Hypothalamus (tissue), 51 donors: Measurements from ENCODE around the gene SMIM7.
"Not testable (repeated sequence)": the region's sequence is repeated elsewhere in the genome, so short reads cannot be mapped to it uniquely, and the experiment has no call there.

Experiments
- DNase-seq, 51 donors: peaks; one replicate each; lab custom pipeline; 2025; lab: John Stamatoyannopoulos, UW

SMIM7 gene

DNA sequence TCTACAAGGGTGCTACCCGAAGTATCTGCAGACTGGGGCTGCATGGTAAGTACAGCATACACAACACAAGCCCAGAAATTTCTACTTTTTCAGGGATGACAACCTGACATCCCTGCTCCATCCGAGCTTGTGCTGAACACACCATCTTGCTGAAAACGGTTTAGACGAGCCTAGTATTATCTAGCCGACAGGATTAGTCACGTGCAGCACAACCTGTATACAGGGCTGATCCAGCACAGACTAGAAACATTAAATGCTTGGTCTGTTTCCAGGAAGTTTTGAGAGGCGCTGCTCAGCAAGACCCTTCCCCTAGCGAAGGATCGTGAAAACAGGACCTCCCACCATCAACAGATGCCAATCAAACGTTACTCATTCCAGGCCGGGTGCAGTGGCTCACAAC lies 4.2 kb downstream of the SMIM7 start:
- no peak for DNase-seq

DNA sequence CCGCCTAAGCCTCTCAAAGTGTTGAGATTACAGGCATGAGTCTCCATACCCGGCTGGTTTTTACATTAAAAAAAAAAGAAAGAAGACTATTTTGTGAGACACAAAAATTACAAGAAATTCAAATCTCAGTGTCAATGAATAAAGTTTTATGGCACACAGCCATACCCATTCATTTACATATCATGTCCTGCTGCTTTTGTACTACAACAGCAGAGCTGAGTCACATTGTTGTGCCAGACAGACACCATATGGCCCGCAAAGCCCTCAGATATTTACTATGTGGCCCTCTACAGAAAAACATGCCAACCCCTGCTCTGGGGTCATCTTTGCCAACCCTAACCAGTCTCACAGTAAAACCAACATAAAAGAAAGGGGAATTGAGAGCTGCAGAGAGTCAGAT lies 5.3 kb downstream of the SMIM7 start:
- DNase-seq = no peak

DNA sequence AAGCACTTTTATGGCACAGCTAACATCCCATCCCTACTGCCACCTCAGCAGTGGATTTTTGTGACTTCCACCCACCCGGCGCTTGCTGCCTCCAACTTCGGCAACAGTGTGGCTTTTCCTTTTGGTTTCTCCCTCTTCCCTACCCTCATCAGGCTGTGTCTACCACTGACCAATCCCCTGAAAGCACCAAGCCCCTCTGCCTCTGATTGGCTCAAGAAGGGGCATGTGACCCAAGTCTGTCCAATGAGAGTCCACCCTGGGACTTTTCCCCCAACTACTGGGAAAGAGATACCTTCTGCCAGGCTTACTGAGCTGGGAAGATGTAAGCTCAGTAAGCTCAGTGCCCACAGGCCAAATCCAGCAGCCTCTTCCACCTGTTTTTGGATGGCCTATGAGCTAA lies 5.8 kb downstream of the SMIM7 start:
- DNase-seq = no peak

DNA sequence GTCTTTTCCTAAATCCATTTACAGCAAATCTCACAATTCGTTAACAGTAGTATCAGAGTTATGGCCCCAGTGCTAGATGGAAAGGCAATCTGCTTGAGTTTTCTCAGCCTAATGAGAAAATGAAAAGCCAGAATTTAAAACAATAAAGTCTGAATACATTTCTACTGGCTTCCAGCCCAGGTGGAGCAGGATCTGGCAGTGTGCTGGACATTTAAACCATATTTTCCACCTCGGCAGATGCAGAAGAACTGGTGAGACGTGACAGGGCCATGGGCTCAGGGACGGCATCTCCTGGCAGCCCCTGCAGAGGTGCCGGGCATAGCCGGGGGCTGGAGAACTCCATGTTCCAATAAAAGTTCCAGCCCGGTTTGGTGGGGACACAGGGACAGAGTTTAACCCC lies 7.1 kb downstream of the SMIM7 start:
- no peak for DNase-seq

DNA sequence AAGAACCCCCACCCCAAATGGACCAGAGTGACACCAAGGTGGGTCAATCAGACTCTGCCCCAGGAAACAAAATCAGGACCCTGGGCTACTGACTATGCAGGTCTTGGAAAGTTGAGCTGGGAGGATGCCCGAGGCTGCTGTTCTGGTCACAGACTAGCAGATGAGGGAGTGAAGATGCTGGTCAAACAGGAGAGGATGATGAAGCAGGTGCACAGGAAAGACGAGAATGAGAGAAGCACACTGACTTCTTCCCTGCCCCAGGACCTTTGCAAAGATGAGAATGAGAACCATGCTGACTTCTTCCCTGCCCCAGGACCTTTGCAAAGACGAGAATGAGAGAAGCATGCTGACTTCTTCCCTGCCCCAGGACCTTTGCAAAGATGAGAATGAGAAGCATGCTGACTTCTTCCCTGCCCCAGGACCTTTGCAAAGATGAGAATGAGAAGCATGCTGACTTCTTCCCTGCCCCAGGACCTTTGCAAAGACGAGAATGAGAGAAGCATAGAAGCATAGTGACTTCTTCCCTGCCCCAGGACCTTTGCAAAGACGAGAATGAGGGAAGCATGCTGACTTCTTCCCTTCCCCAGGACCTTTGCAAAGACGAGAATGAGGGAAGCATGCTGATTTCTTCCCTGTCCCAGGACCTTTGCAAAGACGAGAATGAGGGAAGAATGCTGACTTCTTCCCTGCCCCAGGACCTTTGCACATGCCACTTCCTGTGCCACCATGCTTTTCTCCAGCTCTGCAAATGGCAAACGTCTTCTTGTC lies 8.3 kb downstream of the SMIM7 start:
- not testable (repeated sequence) for DNase-seq

DNA sequence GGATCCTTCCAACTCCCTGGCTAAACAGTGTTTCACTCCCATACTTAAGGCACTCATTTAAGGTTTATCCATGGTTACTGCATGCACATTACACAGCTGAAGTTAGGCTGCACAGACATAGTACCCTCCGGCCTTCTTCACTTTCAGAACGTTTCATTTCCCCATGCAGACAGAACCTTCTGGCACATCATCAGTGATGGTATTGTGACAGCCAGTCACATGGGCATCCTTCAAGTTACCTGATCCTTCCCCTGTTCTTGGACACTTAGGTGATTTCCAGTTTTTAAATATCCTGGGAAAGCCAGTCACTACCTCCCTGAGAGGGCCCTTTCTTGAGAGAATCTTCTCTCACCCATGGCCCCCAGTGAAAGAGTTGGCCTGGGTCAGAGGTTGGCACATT lies 9.1 kb downstream of the SMIM7 start:
- DNase-seq = no peak

DNA sequence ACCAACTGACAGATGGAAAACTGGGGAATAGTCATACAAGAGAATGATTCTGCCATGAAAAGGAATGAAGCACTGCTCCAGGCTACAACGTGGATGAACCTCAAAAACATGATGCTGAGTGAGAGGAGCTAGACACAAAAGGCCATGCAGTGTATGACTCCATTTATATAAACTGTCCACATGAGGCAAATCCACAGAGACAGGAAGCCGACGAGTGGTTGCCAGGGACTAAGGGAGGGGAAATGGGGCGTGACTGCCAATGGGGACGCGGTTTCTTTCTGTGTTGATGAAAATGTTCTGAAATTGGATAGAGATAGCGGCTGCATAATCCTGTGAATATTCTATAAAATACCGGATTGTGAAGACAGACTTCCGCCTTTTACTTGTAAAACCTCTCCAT lies 10.2 kb downstream of the SMIM7 start:
- DNase-seq = no peak

DNA sequence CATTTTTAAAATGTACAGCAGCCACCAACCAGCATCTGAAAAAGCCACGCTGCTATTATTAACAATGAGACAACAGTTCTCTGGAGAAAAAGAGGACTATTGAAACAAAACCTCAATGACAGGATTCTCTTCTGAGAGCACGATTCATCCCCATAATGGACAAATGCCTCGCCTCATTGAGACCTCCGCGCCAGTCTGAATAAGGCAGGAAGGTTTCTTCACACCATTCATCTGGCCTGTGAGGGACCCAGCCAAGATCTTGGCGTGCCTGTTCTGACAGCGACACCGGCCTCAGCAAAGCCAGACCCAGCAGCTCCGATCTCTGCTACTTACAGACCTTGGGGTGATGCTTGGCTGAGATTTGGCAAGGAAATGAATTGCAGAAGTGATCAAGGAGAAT lies 14.8 kb downstream of the SMIM7 start:
- peak in 44 of 51 donors; percentile 0 to 82 (median 50) for DNase-seq

DNA sequence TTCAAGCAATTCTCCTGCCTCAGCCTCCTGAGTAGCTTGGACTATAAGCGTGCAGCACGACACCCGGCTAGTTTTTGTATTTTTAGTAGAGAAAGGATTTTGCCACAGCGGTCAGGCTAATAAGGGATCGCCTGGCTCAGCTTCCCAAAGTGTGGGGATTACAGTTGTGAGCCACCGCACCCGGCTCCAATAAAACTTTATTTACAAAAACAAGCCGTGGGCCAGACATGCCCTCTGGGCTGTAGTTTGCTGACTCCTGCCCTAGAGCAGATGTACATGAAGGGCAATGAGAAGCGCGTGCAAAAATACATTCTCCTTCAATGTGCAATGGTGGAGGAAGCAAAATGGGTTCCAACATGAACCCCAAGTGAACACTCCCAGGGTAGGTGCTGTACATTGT lies 18.2 kb downstream of the SMIM7 start:
- DNase-seq = no peak

DNA sequence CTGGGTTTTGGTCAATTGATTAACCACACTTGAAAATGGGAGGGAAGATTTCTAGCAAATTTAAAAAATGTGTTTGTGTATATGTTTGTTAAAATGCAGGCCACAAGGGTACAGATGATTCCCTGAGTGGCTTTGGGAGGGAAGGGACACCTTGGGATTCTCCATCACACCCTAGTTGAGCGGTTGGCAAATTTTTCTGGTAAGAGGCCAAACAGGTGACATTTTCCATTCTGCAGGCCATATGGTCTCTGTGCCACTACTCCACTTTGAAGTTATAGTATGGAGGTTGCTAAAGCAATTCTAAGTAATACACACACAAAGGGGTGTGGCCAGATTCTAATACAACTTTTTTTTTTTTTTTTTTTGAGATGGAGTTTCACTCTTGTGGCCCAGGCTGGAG lies 19.0 kb downstream of the SMIM7 start:
- DNase-seq = no peak

DNA sequence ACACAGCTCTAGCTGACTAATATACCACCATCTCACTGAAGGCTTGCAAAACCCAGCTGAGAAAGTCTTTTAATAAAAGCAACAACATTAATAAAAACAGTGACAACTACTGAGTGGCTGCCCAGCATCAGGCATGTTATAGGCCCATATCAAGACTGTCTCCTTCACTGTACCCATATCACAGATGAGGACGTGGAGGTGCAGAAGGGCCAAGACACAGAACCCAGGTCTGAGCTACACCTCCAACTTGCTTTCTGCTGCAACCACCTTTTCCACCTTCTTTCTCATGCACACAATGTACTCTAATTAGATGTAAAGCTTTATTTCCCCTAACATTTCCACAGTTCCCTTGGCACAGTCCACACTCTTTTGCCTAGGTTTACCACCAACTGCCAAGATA lies 21.3 kb downstream of the SMIM7 start:
- DNase-seq = no peak

DNA sequence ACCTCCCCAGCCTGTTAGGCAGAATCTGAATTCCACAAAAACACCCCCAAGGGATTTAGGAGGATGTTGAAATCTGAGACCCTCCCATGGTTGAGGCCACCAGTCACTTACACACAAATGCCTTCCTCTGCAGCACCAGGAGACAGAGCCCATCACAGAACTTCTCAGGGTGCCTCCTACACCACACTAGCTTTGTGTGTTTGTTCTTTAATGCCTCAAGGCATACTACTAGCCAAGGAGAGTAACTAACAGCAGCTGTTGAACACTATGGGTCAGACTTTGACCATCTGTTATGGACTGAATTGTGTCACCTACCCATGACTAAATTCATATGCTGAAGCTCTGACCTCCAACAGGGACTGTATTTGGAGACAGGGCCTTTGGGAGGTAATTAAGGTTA lies 22.4 kb downstream of the SMIM7 start:
- DNase-seq = no peak

DNA sequence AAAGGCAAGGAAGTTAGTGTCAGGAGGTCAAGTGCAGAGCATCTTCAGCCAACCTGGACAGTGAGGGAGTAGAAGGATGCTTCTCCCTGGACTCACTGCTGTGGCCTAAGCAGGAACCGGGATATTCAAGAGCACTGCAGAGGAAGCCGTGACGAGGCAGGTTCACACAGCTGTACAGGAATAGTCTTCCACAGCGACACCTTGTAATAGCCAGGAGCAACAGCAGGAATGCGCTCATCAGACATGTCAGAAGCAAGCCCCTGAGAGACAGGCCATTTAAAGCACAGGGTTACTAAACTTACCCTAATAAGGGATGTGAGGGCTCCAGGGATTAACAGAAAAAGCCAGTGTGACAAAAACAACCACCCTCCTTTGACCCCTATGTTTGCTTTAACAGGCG lies 28.5 kb downstream of the SMIM7 start:
- DNase-seq = no peak

DNA sequence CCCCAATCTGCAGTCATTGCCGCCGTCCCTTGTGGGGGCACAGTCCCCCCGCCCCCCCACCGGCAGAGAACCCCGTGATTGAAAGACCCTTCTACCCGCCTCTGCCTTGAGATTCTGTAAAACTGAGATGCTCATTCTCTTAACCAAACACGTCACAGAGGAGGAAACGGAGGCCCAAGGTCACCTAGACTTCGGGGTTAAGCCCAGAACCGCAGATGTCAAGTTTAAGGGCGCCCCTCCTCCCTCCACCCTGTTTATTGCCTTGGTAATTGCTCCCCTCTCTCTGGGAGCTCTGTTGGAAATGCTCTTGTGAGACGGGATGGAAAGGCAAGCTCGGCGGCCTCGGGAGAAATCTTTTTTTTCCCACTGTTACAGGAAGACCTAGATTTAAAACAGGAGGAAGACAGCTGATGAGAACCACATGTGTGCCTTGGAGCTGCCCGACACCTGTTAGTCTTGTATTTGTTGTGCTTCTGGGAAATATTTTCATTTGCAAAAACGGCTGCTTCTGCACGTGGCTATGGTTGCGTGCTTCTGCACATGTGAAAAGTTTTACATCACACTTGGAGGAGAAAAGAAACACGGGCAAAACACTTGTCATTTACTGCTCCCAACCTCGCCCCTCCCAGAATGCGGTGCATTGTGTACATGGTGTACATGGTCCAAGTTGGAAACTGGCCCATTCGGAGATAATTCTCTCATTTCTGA lies 30.8 kb downstream of the SMIM7 start:
- peak in 3 of 51 donors; percentile 4 to 23 (median 10) for DNase-seq

DNA sequence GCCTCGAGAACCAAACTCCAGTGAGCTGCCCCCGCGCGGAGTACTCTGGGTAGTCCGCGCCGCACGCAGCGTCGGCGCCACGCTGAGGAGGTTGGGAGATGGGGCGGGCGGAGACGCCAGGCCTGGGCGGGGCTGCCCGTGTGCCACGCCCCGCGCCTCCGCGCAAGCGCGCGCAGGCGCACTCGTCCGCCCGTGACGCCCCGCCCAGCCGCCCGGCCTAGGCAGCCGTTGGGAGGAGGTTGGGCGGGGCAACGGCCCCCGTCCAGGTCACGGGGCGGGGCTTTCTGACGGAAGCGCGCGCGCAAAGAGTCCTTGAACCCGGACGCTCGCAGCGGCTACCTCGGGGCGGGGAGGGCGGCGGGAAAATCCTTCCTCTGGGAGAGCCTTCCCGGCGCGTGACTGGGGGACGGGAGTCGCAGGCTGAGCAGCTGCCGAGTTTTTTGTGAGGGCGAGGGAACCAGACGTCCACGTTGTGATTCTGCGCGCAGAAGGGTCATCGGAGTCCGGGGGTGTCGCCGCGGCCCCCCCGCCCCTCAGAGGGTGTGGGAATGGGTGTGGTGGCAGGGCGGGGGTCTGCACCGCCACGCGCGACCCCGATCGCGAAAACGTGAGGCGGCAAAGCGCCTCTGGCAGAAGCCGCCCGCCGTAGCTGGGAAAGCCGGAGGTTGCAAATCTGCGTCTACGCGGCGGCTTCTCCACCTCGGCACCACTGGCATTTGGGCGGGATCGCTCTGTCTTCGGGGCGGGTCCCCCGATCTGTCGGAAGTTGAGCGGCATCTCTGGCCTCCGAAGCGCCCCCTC lies 31.6 kb downstream of the SMIM7 start, which contains the start of gene MED26:
TSS of gene MED26 (minus strand) at position 22 of the 801 bp plus-strand sequence. CDS start 261 bp downstream, outside the sequence.
- peak; percentile 48 to 99 (median 93) for DNase-seq

DNA sequence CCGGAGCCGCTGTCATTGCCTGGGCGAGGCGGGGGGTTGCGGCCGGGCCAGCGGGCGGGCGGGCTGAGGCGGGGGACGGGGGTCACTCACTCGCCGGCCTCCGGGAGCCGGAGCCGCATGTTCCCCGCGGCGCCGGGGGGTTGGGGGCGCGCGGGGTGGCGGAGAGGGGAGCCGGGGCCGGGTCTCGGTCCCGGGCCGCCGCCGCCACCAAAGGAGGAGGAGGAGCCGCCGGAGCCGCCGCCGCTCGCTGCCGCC lies 32.1 kb downstream of the SMIM7 start:
- peak in 1 of 51 donors; percentile 49 for DNase-seq

DNA sequence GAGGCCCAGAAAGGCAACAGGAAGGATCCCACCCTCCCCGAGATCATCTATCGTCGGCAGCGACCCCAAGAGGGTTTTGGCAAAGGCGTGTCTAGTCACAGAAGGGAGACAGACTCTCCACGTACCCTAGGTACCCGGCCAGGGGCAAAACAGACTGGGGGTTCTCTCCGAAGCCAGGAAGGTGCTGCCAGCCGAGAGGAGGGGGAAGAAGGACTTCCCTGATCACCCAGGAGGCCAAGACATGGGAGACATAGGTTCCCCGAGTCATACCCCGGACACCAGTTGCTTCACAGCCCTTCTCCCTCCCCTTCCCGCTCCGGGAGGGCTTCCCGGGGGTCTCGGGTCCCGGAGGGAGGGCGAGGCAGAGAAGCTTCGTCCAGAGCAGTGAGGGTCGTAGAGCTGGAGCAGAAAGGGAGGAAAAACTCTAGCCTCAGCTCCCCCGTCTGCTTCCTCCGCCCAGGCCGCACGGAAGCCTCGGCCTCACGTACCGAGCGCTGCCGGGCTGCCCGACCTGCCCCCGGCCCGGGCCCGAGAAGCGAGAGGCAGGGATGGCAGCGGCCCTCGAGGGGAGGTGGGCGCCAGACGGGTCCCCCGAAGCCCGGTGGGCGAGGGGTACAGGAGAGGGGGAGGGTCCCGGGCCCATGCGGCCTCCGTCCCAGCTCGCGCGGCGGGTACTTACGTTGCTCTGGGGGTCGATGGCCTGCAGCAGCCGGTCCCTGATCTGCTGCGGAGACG lies 32.6 kb downstream of the SMIM7 start:
- peak in 3 of 51 donors; percentile 30 to 41 (median 40) for DNase-seq

DNA sequence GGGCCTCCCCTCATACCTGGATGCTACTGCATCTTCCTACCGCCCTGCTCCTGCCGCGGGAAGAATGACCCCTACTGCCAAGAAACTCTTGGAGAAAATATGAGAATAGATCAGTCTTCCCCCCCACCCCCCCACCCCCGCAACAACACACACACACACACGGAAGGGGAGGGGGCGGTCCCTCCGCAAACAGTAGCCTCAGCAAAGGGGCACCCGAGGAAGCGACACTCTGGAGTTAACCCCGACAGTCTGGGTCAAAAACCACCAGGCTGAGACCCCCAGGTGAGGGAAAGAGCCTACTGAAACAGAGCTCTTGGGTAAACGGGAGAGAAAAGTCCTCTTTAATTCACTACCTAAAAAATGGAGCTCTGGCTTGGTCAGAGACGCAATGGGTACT lies 33.1 kb downstream of the SMIM7 start:
- DNase-seq = no peak

DNA sequence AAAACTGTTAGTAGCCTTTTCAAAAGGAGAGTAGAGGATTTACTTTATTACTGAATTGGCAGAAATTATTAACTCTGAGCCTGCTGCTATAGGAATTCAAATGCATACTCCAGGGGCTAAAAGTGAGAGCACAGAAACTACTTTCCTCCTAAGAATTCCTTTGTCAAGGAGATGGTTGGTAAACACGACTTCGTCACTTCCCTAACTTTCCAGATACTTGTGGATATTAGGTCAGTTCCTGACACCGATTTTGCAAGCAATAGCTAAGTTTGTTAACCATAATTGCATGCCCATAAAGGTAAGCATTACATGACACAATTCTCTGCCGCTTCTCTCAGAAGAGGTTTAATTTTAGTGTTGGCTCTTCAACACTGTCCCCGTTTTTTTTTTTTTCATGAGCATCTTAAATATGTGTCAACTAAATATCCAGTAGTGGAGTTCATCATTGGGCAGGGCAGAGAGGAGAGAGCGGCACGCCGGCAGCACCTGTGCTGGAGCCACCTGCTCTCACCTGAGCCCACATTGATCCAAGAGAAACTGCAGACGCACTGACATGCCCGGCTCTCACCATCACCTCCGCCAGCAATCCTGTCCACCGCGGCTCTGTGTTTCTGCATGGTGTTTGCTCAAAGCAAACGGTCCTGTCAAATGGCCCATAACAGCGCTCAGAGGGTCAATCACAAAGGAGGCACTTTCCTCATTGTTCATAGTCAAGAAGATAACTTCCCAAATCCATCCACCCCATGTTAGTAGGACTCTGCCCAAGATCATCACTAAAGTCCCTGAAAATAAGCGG lies 34.6 kb downstream of the SMIM7 start:
- DNase-seq = no peak

DNA sequence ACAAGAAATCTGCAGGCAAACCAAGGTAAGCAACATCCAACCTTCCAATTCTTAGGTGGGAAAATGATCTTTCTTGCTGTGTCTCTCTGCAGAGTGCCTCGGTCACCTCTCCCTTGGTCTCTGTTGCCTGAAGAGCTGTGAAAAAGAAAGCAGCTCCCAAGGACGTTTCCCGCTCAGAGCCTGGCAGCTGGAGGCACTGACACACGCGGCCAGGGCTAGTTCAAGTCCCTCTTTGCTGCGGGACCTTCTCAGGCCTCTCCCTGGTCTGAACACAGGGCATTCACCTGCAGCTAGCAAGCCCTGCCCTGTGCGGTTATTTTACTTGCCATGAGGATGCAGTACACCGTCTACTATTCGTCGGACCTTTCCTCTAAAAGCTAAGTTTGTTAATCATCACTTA lies 35.7 kb downstream of the SMIM7 start:
- DNase-seq = no peak
